Pancreas (tissue), 10 donors: ENCODE data around the gene LHX1. TPM values are rescaled to one million over a fixed set of nuclear protein-coding genes. Genes with fewer than 3 reads are reported as not detected.
A peak's percentile ranks its signal among the peaks of the same experiment; 100 is the strongest.

Experiments
- ATAC-seq, 4 donors: fragments of 200-7000 bp; cut with Tn5 transposase; one replicate each; pipeline versions ENCODE4 v1.8.0 to v1.9.1; 2020; ENCODE audit warnings: mild to moderate bottlenecking in 4 of 4, moderate library complexity in 4 of 4
- DNase-seq, 6 donors: peaks; one replicate each; pipeline ENCODE4 v3.0.0-alpha.2; 2020
- FAIRE-seq: peaks from 2 replicates; lab custom pipeline; 2012; peaks lifted over from hg19 to GRCh38; lab: Jason Lieb, UNC
- H3K27ac ChIP-seq, 4 donors: fragments of 200-600 bp; sonication (generic); 1 replicate in 3 of 4; 2 replicates in 1 of 4; pipeline versions ENCODE4 v1.5.0 to v1.8.0; 2020
- H3K27me3 ChIP-seq, 4 donors: fragments of 200-600 bp; one replicate each; pipeline ENCODE4 v1.8.0; 2021
- H3K36me3 ChIP-seq, 3 donors: fragments of 200-600 bp; sonication (generic) in 1 of 3; one replicate each; pipeline versions ENCODE4 v1.5.0 to v1.8.0; 2020 to 2021
- H3K4me1 ChIP-seq, 3 donors: fragments of 200-600 bp; one replicate each; pipeline ENCODE4 v1.8.0; 2021
- H3K4me3 ChIP-seq, 4 donors: fragments of 200-600 bp; sonication (generic) in 2 of 4; one replicate each; pipeline versions ENCODE4 v1.5.0 to v1.8.0; 2020 to 2021
- H3K9me3 ChIP-seq, 4 donors: fragments of 200-600 bp; one replicate each; pipeline ENCODE4 v1.8.0; 2021
- WGBS, 2 donors: extraction: QIAGEN DNeasy Blood & Tissue Kit; methylation state at CpG; one replicate each; pipeline ENCODE4 v1.1.7; 2013; 5-methylcytosine and 5-hydroxymethylcytosine counted together
- intact Hi-C, 3 donors: fragments of 100-400 bp; cut with DNase I; formaldehyde crosslinking; loops; one replicate each; pipeline versions ENCODE4 v1.11.1 to v1.14.2; 2022
- polyA plus RNA-seq, 2 donors: library from polyadenylated mRNA; stranded (reverse); fragments of 200-250 nt; gene quantifications; one replicate each; pipeline ENCODE4 v1.2.3, GENCODE V29; 2013
- total RNA-seq, 6 donors: library from RNA; stranded (reverse); fragmentation: NEBNext Ultra II Directional in 4 of 6; extraction: Animal tissue kit (Norgen Biotek cat#: 25700) in 4 of 6; gene quantifications; one replicate each; pipeline versions ENCODE4 v1.2.1 to v1.2.4, GENCODE V29; 2021 to 2023
- TF ChIP-seq, protein P1 (sequence below), 4 donors: fragments of 200-600 bp; sonication (generic) in 3 of 4; IDR thresholded peaks; one replicate each; pipeline versions ENCODE4 v1.5.0 to v1.8.0; 2021; ENCODE audit warnings: antibody characterized with exemption in 4 of 4
- donor health status: healthy with polysubstance abuse.
- donor health status: DM: no; HTN: no; CAD: no; lungs with moderate emphysema.
- donor health status: DM: no; HTN: no; CAD: no.
- donor health status: control.
- donor health status: control.
- donor health status: Bipolar disorder and iron deficiency.
- donor health status: DM: yes; HTN: yes; CAD: no.
- donor health status: DM: no; HTN: no; CAD: no.
- donor health status: DM: no; HTN: no; CAD: no.
- donor health status: DM: yes; HTN: yes; CAD: no.

Gene LHX1
- total and polyA plus RNA-seq, 8 donors, result 0.05 TPM; not detected in 7

DNA sequence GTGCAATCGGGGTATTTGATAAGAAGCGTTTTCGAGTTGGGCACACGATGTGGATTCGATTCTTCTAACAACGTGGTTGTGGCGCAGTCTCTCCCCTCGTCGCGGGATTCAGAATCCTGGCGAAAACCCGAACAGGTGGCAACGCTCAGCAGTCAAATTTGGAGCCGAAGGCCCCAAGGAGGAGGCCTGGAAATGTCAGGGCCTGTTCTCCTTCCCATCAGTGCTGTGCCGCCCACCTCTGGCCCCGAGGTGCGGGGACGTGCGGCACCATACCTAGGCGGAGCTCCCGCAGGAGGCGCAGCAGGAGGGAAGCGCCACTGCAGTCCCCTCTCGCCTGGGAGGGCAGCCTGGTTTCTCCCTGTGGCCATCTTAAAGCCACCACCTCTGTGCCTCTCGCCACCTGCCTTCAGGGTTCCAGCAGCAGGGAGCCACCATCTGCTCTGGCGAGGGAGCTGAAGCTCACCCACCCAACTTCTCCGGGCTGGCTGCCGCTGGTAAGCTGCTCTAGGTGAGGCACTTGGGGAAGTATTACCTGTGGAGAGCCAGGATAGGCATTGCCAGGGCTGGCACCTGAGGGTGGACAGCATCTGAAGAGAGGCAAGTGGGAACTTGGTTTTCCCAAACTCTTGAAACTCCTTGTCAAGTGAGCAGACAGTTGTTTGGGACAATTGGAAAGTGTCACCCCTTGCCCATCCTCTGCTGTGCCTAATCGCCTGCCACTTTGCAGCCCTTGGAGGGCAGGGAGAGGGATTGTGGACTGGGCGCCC lies 8.9 kb downstream of the LHX1 start:
- no peak overlapping the region for H3K27ac ChIP-seq
- FAIRE-seq (no peak), DNase-seq (no peak), ATAC-seq (no peak)
- H3K36me3 ChIP-seq, result no peaks in the 10 kb centered on the region
- WGBS, 2 donors, result 13 to 15% methylated on average over 29 to 30 of the region's 30 CpGs
- H3K9me3 ChIP-seq, result no peaks in the 10 kb centered on the region
- intact Hi-C loops, result no loop called here
- H3K4me1 ChIP-seq, result peaks cover 0 to 17% (median 0%) of the 10 kb centered on the region in 3 donors
- no peak overlapping the region for H3K4me3 ChIP-seq
- TF ChIP-seq, protein P1, sequence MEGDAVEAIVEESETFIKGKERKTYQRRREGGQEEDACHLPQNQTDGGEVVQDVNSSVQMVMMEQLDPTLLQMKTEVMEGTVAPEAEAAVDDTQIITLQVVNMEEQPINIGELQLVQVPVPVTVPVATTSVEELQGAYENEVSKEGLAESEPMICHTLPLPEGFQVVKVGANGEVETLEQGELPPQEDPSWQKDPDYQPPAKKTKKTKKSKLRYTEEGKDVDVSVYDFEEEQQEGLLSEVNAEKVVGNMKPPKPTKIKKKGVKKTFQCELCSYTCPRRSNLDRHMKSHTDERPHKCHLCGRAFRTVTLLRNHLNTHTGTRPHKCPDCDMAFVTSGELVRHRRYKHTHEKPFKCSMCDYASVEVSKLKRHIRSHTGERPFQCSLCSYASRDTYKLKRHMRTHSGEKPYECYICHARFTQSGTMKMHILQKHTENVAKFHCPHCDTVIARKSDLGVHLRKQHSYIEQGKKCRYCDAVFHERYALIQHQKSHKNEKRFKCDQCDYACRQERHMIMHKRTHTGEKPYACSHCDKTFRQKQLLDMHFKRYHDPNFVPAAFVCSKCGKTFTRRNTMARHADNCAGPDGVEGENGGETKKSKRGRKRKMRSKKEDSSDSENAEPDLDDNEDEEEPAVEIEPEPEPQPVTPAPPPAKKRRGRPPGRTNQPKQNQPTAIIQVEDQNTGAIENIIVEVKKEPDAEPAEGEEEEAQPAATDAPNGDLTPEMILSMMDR (IDR thresholded peaks at IDR 0.05), result no peak
- peaks cover 9 to 59% (median 22%) of the 10 kb centered on the region in 4 donors for H3K27me3 ChIP-seq

DNA sequence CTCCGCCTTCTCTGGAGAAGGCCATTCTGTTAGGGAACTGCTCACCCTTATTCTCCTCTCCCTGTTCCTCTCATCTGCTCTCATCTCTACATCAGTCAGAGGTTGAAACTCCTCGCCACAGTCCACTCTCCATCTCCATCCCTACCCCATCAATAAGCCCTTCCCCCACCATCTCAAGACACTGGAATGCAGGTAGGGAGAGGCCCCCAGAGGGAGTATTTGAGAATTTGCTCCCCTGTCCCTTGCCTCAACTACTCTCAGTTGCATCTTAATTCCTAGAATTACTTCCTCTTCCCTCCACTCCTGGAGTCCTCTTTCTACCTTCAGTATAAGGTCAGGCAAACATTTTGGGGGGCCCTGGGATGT lies 9.4 kb downstream of the LHX1 start:
- TF ChIP-seq, protein P1 (IDR thresholded peaks at IDR 0.05), result no peak
- Histone ChIP-seq H3K9me3 (no peaks in the 10 kb centered on the region), H3K27ac (no peak overlapping the region), H3K4me1 (peaks cover 0 to 18% (median 0%) of the 10 kb centered on the region in 3 donors), H3K36me3 (no peaks in the 10 kb centered on the region), H3K27me3 (peaks cover 9 to 53% (median 20%) of the 10 kb centered on the region in 4 donors), H3K4me3 (no peak overlapping the region)
- DNase-seq (no peak), ATAC-seq (no peak), FAIRE-seq (no peak)
- intact Hi-C loops, result no loop called here
- WGBS, 2 donors, result 41 to 60% methylated on average over 2 of the region's 2 CpGs

DNA sequence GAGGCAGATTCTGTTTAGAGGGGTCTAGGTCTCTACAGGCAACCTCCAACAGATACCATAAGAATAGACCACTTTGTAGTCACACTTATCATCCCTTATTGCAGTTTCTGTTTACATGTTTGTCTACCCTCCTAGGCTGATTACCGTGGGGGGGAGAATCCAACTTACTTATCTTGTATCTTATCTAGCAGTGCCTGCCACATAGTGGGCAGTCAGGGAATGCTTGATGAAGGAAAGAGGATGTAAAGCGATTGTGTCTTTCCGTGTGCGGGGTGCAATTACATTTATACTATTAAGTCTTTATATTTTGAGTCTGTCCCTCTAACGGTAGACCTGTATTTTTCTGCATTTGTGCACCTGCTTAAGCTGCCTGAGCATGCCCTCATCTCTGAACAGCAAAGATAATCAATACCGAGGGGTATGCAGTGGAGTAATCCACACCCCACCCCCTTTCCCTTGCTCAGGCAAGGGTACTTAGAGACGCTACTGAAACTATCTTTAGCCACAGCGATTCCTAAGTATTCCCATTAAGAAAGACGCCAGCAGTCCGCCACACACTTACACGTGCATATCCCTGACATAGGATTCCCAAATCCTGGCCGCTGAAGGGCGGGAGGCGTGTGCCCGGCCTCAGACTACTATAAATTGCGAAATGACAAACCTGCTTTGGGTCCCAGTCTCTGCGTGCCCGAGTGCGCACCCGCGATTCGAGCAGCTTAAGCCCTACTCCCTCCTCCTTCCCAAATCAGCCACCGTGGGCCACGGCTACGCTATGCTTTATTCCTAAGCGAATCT lies 10.8 kb downstream of the LHX1 start:
- intact Hi-C loops, result no loop called here
- peaks cover 0 to 18% (median 0%) of the 10 kb centered on the region in 3 donors for H3K4me1 ChIP-seq
- peaks cover 0 to 4% (median 0%) of the 10 kb centered on the region in 3 donors for H3K36me3 ChIP-seq
- H3K4me3 ChIP-seq, result peak overlapping the region; percentile 63 to 86 (median 76)
- WGBS, 2 donors, result 1% methylated on average over 26 of the region's 26 CpGs
- TF ChIP-seq, protein P1 (IDR thresholded peaks at IDR 0.05), result no peak
- ATAC-seq (peak; percentile 66 to 77 (median 69)), FAIRE-seq (no peak), DNase-seq (no peak)
- no peaks in the 10 kb centered on the region for H3K9me3 ChIP-seq
- H3K27ac ChIP-seq, result peak overlapping the region; percentile 18 to 77 (median 71)
- peaks cover 4 to 39% (median 10%) of the 10 kb centered on the region in 4 donors for H3K27me3 ChIP-seq

DNA sequence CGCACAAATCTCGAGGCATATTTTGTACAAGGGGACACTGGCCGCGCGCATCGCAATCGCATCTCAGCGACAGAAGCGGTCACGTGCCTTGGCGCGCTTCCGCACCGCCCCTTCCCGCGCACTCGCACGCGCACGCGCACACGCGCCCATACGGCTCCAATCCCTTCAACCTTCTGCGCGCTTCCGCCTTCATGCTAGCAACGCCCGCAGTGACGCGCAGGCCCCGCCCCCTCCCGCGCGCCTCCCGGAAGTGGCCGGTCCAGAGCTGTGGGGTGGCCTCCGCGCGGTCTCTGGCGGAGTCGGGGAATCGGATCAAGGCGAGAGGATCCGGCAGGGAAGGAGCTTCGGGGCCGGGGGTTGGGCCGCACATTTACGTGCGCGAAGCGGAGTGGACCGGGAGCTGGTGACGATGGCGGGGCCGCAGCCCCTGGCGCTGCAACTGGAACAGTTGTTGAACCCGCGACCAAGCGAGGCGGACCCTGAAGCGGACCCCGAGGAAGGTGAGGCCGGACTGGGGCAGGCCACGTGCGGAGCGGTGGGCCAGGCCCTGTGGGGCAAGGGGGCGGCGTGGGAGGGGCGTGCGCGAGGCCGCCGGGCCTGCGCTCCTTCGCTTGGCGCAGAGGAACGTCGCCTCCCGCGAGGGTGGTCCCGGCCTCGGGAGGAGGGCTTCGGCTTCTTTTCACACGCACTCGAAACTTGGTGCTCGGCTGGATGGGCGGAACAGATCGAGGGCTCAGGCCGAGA lies 11.6 kb downstream of the LHX1 start, which contains the start of gene AATF:
Gene AATF (plus strand): TSS at position 238 of the 744 bp plus-strand sequence. CDS start 172 bp downstream, at position 410.
- H3K27ac ChIP-seq, result peak within 1 kb of the TSS; percentile 66 to 77 (median 72)
- FAIRE-seq (no peak), ATAC-seq (peak; percentile 99 to 100 (median 99)), DNase-seq (peak; percentile 95 to 99 (median 96))
- TF ChIP-seq, protein P1 (IDR thresholded peaks at IDR 0.05), result no peak
- peak within 1 kb of the TSS; percentile 63 to 86 (median 76) for H3K4me3 ChIP-seq
- 0 to 1% methylated on average over 87 to 90 of the region's 90 CpGs for WGBS, 2 donors
- H3K27me3 ChIP-seq, result peaks cover 0 to 32% (median 7%) of the 10 kb centered on the region in 4 donors
- peaks cover 0 to 18% (median 0%) of the 10 kb centered on the region in 3 donors for H3K4me1 ChIP-seq
- no peaks in the 10 kb centered on the region for H3K9me3 ChIP-seq
- peaks cover 0 to 10% (median 0%) of the 10 kb centered on the region in 3 donors for H3K36me3 ChIP-seq
- intact Hi-C loops, result no loop called here
